ENCODE measurements around the gene NRM. TPM values are rescaled to one million over a fixed set of nuclear protein-coding genes. Genes with fewer than 3 reads are reported as not detected.

The NRM gene
- polyA plus RNA-seq, 1 donor from 2014 or later, result 7.1 TPM

DNA sequence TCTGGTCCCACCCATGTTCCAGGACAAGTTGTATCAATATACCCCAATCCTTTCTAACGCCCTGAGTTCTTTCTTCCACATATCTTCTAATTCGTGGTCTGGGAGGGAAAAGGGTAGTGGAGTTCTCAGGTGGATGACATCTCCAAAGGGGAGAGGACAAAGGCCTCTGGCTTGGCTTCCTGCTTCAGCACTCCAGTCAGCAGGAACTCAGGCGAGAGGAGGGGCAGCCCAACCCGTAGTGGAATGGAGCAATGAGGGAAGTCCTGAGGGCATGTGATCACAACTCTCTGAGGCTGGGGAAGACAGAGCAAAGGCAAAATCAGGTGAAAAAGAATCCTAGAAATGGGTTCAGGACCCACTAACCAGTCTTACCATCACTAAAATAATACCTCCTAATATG is 9.6 kb upstream of the NRM start:
- Histone ChIP-seq H4K20me1 (ENCODE audit: insufficient read depth) (no peaks in the 10 kb centered on the region), H3K9me3 (ENCODE audit: low read length) (no peaks in the 10 kb centered on the region), H3K27ac (ENCODE audit: low read length) (no peak overlapping the region), H3K36me3 (ENCODE audit: insufficient read depth, low read length) (no peaks in the 10 kb centered on the region), H3F3A (ENCODE audit: insufficient read depth, low read length, poor library complexity, severe bottlenecking) (no peaks in the 10 kb centered on the region), H3K9me2 (ENCODE audit: insufficient read depth, low read length) (no peaks in the 10 kb centered on the region), H3K4me3 (ENCODE audit: low read length) (no peak overlapping the region), H3K79me2 (replicated peaks; ENCODE audit: insufficient read depth, low read length) (no peaks in the 10 kb centered on the region), H2AFZ (ENCODE audit: low read depth, low read length) (no peak overlapping the region), H3K9ac (ENCODE audit: low read length) (no peak overlapping the region), H3K4me2 (ENCODE audit: low read length) (no peak overlapping the region), H3K27me3 (ENCODE audit: insufficient read depth, low read depth, low read length) (no peaks in the 10 kb centered on the region)
- TF ChIP-seq RAD21 (conservative IDR thresholded peaks at IDR 0.05) (no peak), EP300 (conservative IDR thresholded peaks at IDR 0.05; ENCODE audit: poor library complexity, severe bottlenecking) (no peak), MXI1 (conservative IDR thresholded peaks at IDR 0.05; ENCODE audit: poor library complexity, severe bottlenecking) (no peak), SMC3 (conservative IDR thresholded peaks at IDR 0.05; ENCODE audit: poor library complexity) (no peak), POLR2AphosphoS5 (IDR thresholded peaks at IDR 0.05) (no peak), EZH2 (IDR thresholded peaks at IDR 0.05; ENCODE audit: borderline replicate concordance, insufficient read depth, low read length, poor library complexity, severe bottlenecking) (no peak), TAF1 (IDR thresholded peaks at IDR 0.05; ENCODE audit: low read depth) (no peak)
- TF ChIP-seq, protein P1, sequence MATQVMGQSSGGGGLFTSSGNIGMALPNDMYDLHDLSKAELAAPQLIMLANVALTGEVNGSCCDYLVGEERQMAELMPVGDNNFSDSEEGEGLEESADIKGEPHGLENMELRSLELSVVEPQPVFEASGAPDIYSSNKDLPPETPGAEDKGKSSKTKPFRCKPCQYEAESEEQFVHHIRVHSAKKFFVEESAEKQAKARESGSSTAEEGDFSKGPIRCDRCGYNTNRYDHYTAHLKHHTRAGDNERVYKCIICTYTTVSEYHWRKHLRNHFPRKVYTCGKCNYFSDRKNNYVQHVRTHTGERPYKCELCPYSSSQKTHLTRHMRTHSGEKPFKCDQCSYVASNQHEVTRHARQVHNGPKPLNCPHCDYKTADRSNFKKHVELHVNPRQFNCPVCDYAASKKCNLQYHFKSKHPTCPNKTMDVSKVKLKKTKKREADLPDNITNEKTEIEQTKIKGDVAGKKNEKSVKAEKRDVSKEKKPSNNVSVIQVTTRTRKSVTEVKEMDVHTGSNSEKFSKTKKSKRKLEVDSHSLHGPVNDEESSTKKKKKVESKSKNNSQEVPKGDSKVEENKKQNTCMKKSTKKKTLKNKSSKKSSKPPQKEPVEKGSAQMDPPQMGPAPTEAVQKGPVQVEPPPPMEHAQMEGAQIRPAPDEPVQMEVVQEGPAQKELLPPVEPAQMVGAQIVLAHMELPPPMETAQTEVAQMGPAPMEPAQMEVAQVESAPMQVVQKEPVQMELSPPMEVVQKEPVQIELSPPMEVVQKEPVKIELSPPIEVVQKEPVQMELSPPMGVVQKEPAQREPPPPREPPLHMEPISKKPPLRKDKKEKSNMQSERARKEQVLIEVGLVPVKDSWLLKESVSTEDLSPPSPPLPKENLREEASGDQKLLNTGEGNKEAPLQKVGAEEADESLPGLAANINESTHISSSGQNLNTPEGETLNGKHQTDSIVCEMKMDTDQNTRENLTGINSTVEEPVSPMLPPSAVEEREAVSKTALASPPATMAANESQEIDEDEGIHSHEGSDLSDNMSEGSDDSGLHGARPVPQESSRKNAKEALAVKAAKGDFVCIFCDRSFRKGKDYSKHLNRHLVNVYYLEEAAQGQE (IDR thresholded peaks at IDR 0.05; ENCODE audit: borderline replicate concordance), result no peak
- TF ChIP-seq, protein P2, sequence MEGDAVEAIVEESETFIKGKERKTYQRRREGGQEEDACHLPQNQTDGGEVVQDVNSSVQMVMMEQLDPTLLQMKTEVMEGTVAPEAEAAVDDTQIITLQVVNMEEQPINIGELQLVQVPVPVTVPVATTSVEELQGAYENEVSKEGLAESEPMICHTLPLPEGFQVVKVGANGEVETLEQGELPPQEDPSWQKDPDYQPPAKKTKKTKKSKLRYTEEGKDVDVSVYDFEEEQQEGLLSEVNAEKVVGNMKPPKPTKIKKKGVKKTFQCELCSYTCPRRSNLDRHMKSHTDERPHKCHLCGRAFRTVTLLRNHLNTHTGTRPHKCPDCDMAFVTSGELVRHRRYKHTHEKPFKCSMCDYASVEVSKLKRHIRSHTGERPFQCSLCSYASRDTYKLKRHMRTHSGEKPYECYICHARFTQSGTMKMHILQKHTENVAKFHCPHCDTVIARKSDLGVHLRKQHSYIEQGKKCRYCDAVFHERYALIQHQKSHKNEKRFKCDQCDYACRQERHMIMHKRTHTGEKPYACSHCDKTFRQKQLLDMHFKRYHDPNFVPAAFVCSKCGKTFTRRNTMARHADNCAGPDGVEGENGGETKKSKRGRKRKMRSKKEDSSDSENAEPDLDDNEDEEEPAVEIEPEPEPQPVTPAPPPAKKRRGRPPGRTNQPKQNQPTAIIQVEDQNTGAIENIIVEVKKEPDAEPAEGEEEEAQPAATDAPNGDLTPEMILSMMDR (IDR thresholded peaks at IDR 0.05; ENCODE audit: poor library complexity, severe bottlenecking), result no peak

DNA sequence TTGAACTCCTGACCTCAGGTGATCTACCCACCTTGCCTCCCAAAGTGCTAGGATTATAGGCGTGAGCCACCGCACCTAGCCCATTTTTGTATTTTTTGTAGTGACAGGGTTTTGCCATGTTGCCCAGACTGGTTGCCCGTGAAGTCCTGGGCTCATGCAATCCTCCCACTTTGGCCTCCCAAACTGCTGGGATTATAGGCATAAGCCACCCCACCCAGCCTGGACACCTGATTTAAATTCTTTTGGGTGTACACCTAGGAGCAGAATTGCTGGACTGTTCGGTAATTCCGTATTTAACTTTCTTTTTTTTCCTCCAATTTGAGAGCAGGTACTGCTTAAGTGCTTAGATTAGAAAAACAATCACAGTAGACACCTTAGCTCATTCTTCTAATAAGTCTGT is 5.6 kb upstream of the NRM start:
- TF ChIP-seq, protein P1 (IDR thresholded peaks at IDR 0.05; ENCODE audit: borderline replicate concordance), result no peak
- TF ChIP-seq POLR2AphosphoS5 (IDR thresholded peaks at IDR 0.05) (no peak), MXI1 (conservative IDR thresholded peaks at IDR 0.05; ENCODE audit: poor library complexity, severe bottlenecking) (no peak), EP300 (conservative IDR thresholded peaks at IDR 0.05; ENCODE audit: poor library complexity, severe bottlenecking) (no peak), TAF1 (IDR thresholded peaks at IDR 0.05; ENCODE audit: low read depth) (no peak), SMC3 (conservative IDR thresholded peaks at IDR 0.05; ENCODE audit: poor library complexity) (no peak), EZH2 (IDR thresholded peaks at IDR 0.05; ENCODE audit: borderline replicate concordance, insufficient read depth, low read length, poor library complexity, severe bottlenecking) (no peak), RAD21 (conservative IDR thresholded peaks at IDR 0.05) (no peak)
- TF ChIP-seq, protein P2 (IDR thresholded peaks at IDR 0.05; ENCODE audit: poor library complexity, severe bottlenecking), result no peak
- Histone ChIP-seq H3K9me3 (ENCODE audit: low read length) (no peaks in the 10 kb centered on the region), H3K4me2 (ENCODE audit: low read length) (no peak overlapping the region), H3F3A (ENCODE audit: insufficient read depth, low read length, poor library complexity, severe bottlenecking) (no peaks in the 10 kb centered on the region), H3K9ac (ENCODE audit: low read length) (no peak overlapping the region), H3K9me2 (ENCODE audit: insufficient read depth, low read length) (no peaks in the 10 kb centered on the region), H4K20me1 (ENCODE audit: insufficient read depth) (no peaks in the 10 kb centered on the region), H3K79me2 (replicated peaks; ENCODE audit: insufficient read depth, low read length) (no peaks in the 10 kb centered on the region), H3K27ac (ENCODE audit: low read length) (no peak overlapping the region), H3K27me3 (ENCODE audit: insufficient read depth, low read depth, low read length) (no peaks in the 10 kb centered on the region), H3K4me3 (ENCODE audit: low read length) (no peak overlapping the region), H3K36me3 (ENCODE audit: insufficient read depth, low read length) (no peaks in the 10 kb centered on the region), H2AFZ (ENCODE audit: low read depth, low read length) (no peak overlapping the region)
